ENCODE data around the gene CKB.

GRCh38 chr14:103532216-103533136 lies 9.8 kb upstream of the CKB start:
- TF ChIP-seq CTCF (IDR thresholded peaks at IDR 0.05) (no peak), POLR2A (IDR thresholded peaks at IDR 0.05; ENCODE audit: low read length) (no peak), CEBPB (IDR thresholded peaks at IDR 0.05) (no peak), MYC (IDR thresholded peaks at IDR 0.05; ENCODE audit: borderline replicate concordance, low read length) (no peak), MAZ (IDR thresholded peaks at IDR 0.05; ENCODE audit: borderline replicate concordance, low read depth, low read length) (no peak), REST (IDR thresholded peaks at IDR 0.05) (no peak), RFX5 (IDR thresholded peaks at IDR 0.05) (no peak), BHLHE40 (IDR thresholded peaks at IDR 0.05; ENCODE audit: low read depth, low read length) (no peak)
- TF ChIP-seq, protein P1, sequence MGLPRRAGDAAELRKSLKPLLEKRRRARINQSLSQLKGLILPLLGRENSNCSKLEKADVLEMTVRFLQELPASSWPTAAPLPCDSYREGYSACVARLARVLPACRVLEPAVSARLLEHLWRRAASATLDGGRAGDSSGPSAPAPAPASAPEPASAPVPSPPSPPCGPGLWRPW (IDR thresholded peaks at IDR 0.05) = no peak
- TF ChIP-seq, protein P2, sequence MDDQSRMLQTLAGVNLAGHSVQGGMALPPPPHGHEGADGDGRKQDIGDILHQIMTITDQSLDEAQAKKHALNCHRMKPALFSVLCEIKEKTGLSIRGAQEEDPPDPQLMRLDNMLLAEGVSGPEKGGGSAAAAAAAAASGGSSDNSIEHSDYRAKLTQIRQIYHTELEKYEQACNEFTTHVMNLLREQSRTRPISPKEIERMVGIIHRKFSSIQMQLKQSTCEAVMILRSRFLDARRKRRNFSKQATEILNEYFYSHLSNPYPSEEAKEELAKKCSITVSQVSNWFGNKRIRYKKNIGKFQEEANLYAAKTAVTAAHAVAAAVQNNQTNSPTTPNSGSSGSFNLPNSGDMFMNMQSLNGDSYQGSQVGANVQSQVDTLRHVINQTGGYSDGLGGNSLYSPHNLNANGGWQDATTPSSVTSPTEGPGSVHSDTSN (IDR thresholded peaks at IDR 0.05) = no peak

Data from A549 (cell line).